K562 (cell line): ENCODE results near the gene TTBK2. TPM values are rescaled to one million over a fixed set of nuclear protein-coding genes. Genes with fewer than 3 reads are reported as not detected.

ENCODE experiments used
- ATAC-seq: fragments of 200-7000 bp; cut with Tn5 transposase; 3 replicates; pipeline ENCODE4 v1.9.1; 2020; ENCODE audit warnings: moderate library complexity
- BruUV-seq: library from RNA; stranded (reverse); fragments of 400-500 nt; replicated peaks from 2 replicates; lab custom pipeline; 2021; lab: Mats Ljungman, UMichigan
- CTCF ChIA-PET: fragments of 300-600 bp; formaldehyde crosslinking; extraction: SDS; loops from one replicate; lab custom pipeline; 2021; ENCODE audit warnings: low intra/inter-chr PET ratio; lab: Yijun Ruan, JAX
- POLR2A ChIA-PET: fragments of 300-600, 350-650 bp; sonication (Branson Sonifier 250); formaldehyde crosslinking; extraction: SDS; loops from one replicate; lab custom pipeline; 2021; ENCODE audit warnings: antibody characterized with exemption, inconsistent platforms; lab: Yijun Ruan, JAX
- DNase-seq, 4 experiments: peaks; one replicate each; pipeline versions ENCODE4 v3.0.0 to v3.0.0-alpha.2; 2011 to 2018; ENCODE audit warnings: low spot score in 3 of 4, mixed read lengths in 3 of 4; ENCODE audit errors: extremely low read depth in 1 of 4
- FAIRE-seq: peaks from 2 replicates; lab custom pipeline; 2011; peaks lifted over from hg19 to GRCh38; lab: Jason Lieb, UNC
- H2AFZ ChIP-seq: 2 replicates; pipeline ENCODE4 v1.6.0; 2011; ENCODE audit warnings: low read depth, low read length, control low read depth, inconsistent platforms
- H3K27ac ChIP-seq: fragments of 200-600 bp; 3 replicates; pipeline ENCODE4 v1.8.0; 2011; ENCODE audit warnings: low read depth, mild to moderate bottlenecking, control low read depth, inconsistent platforms, low read length, moderate library complexity, mixed read lengths; ENCODE audit errors: extremely low read depth
- H3K27me3 ChIP-seq, 2 experiments: fragments of 300-600 bp in 1 of 2; 2 replicates in 1 of 2; 3 replicates in 1 of 2; pipeline versions ENCODE4 v1.6.0 to v1.8.0; 2011; ENCODE audit warnings: inconsistent platforms in 2 of 2, low read length in 2 of 2, mild to moderate bottlenecking in 1 of 2, mixed read lengths in 1 of 2, moderate library complexity in 1 of 2; ENCODE audit not compliant: control insufficient read depth in 2 of 2, insufficient read depth in 2 of 2
- H3K36me3 ChIP-seq: fragments of 300-600 bp; 3 replicates; pipeline ENCODE4 v1.8.0; 2011; ENCODE audit warnings: mild to moderate bottlenecking, low read length, inconsistent platforms; ENCODE audit not compliant: control insufficient read depth, insufficient read depth
- H3K4me1 ChIP-seq, 2 experiments: fragments of 200-600 bp in 1 of 2; replicated peaks in 1 of 2; 2 replicates in 1 of 2; 3 replicates in 1 of 2; pipeline versions ENCODE4 v1.5.1 to v1.8.0; 2011; ENCODE audit warnings: inconsistent platforms in 2 of 2, low read length in 2 of 2, mild to moderate bottlenecking in 1 of 2, mixed read lengths in 1 of 2, moderate library complexity in 1 of 2; ENCODE audit not compliant: control insufficient read depth in 2 of 2, insufficient read depth in 2 of 2
- H3K4me2 ChIP-seq: 2 replicates; pipeline ENCODE4 v1.6.1; 2011; ENCODE audit warnings: low read length, control low read depth, inconsistent platforms, mixed read lengths; ENCODE audit not compliant: insufficient read depth
- H3K4me3 ChIP-seq: fragments of 200-600 bp; sonication (generic), shearing (Covaris generic); 2 replicates; pipeline ENCODE4 v1.5.1; 2016; ENCODE audit warnings: control low read depth, inconsistent platforms
- H3K79me2 ChIP-seq: fragments of 200-600 bp; 3 replicates; pipeline ENCODE4 v1.8.0; 2011; ENCODE audit warnings: low read length, inconsistent platforms; ENCODE audit not compliant: control insufficient read depth, insufficient read depth
- H3K9ac ChIP-seq, 2 experiments: 2 replicates each; pipeline versions ENCODE4 v1.6.0 to v1.6.1; 2011; ENCODE audit warnings: low read depth in 2 of 2, low read length in 2 of 2, control low read depth in 1 of 2, inconsistent platforms in 1 of 2, mild to moderate bottlenecking in 1 of 2, mixed read lengths in 1 of 2; ENCODE audit not compliant: insufficient read depth in 1 of 2
- H3K9me1 ChIP-seq: one replicate; pipeline ENCODE4 v1.6.0; 2011; ENCODE audit warnings: inconsistent platforms, mild to moderate bottlenecking, low read length, moderate library complexity; ENCODE audit not compliant: control insufficient read depth, insufficient read depth
- H3K9me3 ChIP-seq: replicated peaks from 2 replicates; pipeline ENCODE4 v1.5.1; 2011; ENCODE audit warnings: low read depth, low read length, inconsistent platforms; ENCODE audit not compliant: control insufficient read depth, insufficient read depth
- H4K20me1 ChIP-seq: replicated peaks from 2 replicates; pipeline ENCODE4 v1.6.1; 2011; ENCODE audit warnings: low read length, inconsistent platforms, mixed read lengths; ENCODE audit not compliant: control insufficient read depth, insufficient read depth
- HMBOX1 ChIP-seq: sonication (generic); IDR thresholded peaks from 2 replicates; pipeline ENCODE4 v1.6.1; 2016
- POLR2G ChIP-seq: fragments of 200-400 bp; formaldehyde crosslinking; IDR thresholded peaks from 2 replicates; pipeline ENCODE4 v1.6.1; 2017; ENCODE audit warnings: low read depth, mild to moderate bottlenecking, antibody characterized with exemption, low read length, moderate library complexity
- YY1 ChIP-seq, 3 experiments: IDR thresholded peaks; 2 replicates each; pipeline ENCODE4 v1.6.1; 2011; ENCODE audit warnings: low read length in 2 of 3, mild to moderate bottlenecking in 2 of 3, moderate library complexity in 2 of 3, borderline replicate concordance in 1 of 3, control low read depth in 1 of 3, low read depth in 1 of 3; ENCODE audit not compliant: insufficient read depth in 3 of 3, insufficient replicate concordance in 2 of 3, control insufficient read depth in 1 of 3, insufficient read length in 1 of 3; ENCODE audit errors: extremely low read depth in 1 of 3
- WGBS: fragments of 100-300 bp; shearing (Covaris generic); methylation state at CpG from one replicate; pipeline ENCODE4 v1.1.6; 2016; ENCODE audit warnings: low coverage, mixed read lengths; ENCODE audit not compliant: insufficient coverage; ENCODE audit errors: missing lambda C conversion rate; 5-methylcytosine and 5-hydroxymethylcytosine counted together
- in situ Hi-C: fragments of 300-500 bp; cut with MboI; formaldehyde crosslinking; loops from 4 replicates; pipeline ENCODE4 v1.15.0; 2018; ENCODE audit warnings: inconsistent platforms, mixed read lengths
- intact Hi-C: fragments of 100-400 bp; cut with micrococcal nuclease; formaldehyde crosslinking; loops from 2 replicates; pipeline ENCODE4 v1.14.2; 2022
- polyA plus RNA-seq, 8 experiments: library from polyadenylated mRNA; depleted of rRNA in 4 of 8; stranded (reverse) in 5 of 8; unstranded in 3 of 8; fragments of >200 nt; fragmentation: Nextera tagmentation in 2 of 8; fragmentation: Illumina TruSeq in 1 of 8; extraction: Ambion mirVana in 2 of 8; extraction: Trizol in 1 of 8; gene quantifications; 2 replicates each; pipeline versions ENCODE4 v1.2.1 to v1.2.3, GENCODE V29; 2011 to 2014; ENCODE audit warnings: inconsistent platforms in 1 of 8, missing spikeins in 1 of 8
- total RNA-seq, 7 experiments: library from RNA; depleted of rRNA in 6 of 7; stranded (reverse); fragments of >200 nt in 6 of 7; fragmentation: Illumina TruSeq in 2 of 7; extraction: Trizol in 2 of 7; gene quantifications; 2 replicates each; pipeline versions ENCODE4 v1.2.1 to v1.2.3, GENCODE V29; 2011 to 2021; ENCODE audit warnings: low replicate concordance in 1 of 7

Gene TTBK2
- total and polyA plus RNA-seq, 9 of the 15 experiments (the other 6 are each of a cell fraction or from before 2014, with no cell fraction given), result 0.89 to 8.0 (median 4.8) TPM

GRCh38 chr15:42914728-42915497 is 5.7 kb downstream of the TTBK2 start:
- WGBS, result 30% methylated on average over 5 of the region's 5 CpGs
- intact Hi-C loops, result loop anchor here (5.0 kb wide), 1 partner anchor 38 kb away; no protein-coding TSS in a partner anchor
- no peaks in the 10 kb centered on the region for H3K27me3 ChIP-seq
- FAIRE-seq (peak; percentile 60), DNase-seq (no peak), ATAC-seq (peak; percentile 58)
- no peak overlapping the region for H3K9ac ChIP-seq
- peaks cover 47% of the 10 kb centered on the region for H3K79me2 ChIP-seq
- BruUV-seq, result no TSS peak
- ChIA-PET CTCF (no interaction called here), POLR2A (no interaction called here)
- peak overlapping the region; percentile 42 for H2AFZ ChIP-seq
- in situ Hi-C loops, result no loop called here
- H4K20me1 ChIP-seq, result no peaks in the 10 kb centered on the region; the same call in 1 of the 2 replicates
- no peak overlapping the region for H3K4me3 ChIP-seq
- peak overlapping the region; percentile 27; the same call in 1 of the 3 replicates for H3K27ac ChIP-seq
- no peaks in the 10 kb centered on the region for H3K9me1 ChIP-seq
- TF ChIP-seq YY1 (IDR thresholded peaks at IDR 0.05; ENCODE audit: borderline replicate concordance in 1 of 3, control insufficient read depth in 1 of 3, extremely low read depth in 1 of 3, insufficient read depth in 3 of 3, insufficient read length in 1 of 3, insufficient replicate concordance in 2 of 3, low read depth in 1 of 3, low read length in 2 of 3) (peak in 1 of 3 experiments; percentile 45), HMBOX1 (0 out of 2 replicates have a peak, but pooled peaks have one; percentile 28), POLR2G (no peak)
- H3K4me2 ChIP-seq, result peak overlapping the region; percentile 47
- peaks cover 0 to 2% of the 10 kb centered on the region in 2 experiments; a peak in 2 of 5 replicates for H3K4me1 ChIP-seq
- no peaks in the 10 kb centered on the region for H3K36me3 ChIP-seq
- no peaks in the 10 kb centered on the region for H3K9me3 ChIP-seq
